OCI-LY3 (cell line): Measurements from ENCODE around the gene SIK3.
"Not testable (repeated sequence)": the region's sequence is repeated elsewhere in the genome, so short reads cannot be mapped to it uniquely, and the experiment has no call there.

Experiments used
- H2AFZ ChIP-seq: fragments of 200-600, 300-600 bp; shearing (Covaris generic); 2 replicates; pipeline ENCODE4 v1.6.0; 2014; ENCODE audit warnings: antibody characterized with exemption, low read depth, low read length
- H3K27ac ChIP-seq: fragments of 200-600, 300-600 bp; sonication (generic); 2 replicates; pipeline ENCODE4 v1.5.1; 2014; ENCODE audit warnings: mild to moderate bottlenecking, low read length, moderate library complexity, mixed read lengths
- H3K27me3 ChIP-seq: fragments of 200-600, 300-600 bp; sonication (generic); 2 replicates; pipeline ENCODE4 v1.6.1; 2014; ENCODE audit warnings: low read depth, low read length, mixed read lengths
- H3K36me3 ChIP-seq: fragments of 200-600, 300-600 bp; sonication (generic); replicated peaks from 2 replicates; pipeline ENCODE3; 2014; ENCODE audit warnings: low read depth, low read length, mixed read lengths
- H3K4me1 ChIP-seq: fragments of 300-600, 200-600 bp; sonication (generic); 2 replicates; pipeline ENCODE4 v1.6.1; 2014; ENCODE audit warnings: low read length, mixed read lengths
- H3K4me2 ChIP-seq: fragments of 200-600, 300-600 bp; sonication (generic); 2 replicates; pipeline ENCODE4 v1.6.1; 2014; ENCODE audit warnings: low read length, mixed read lengths
- H3K4me3 ChIP-seq: fragments of 300-600, 200-600 bp; sonication (generic); 2 replicates; pipeline ENCODE4 v1.5.1; 2014; ENCODE audit warnings: antibody characterized with exemption, mild to moderate bottlenecking, low read length, moderate library complexity
- H3K79me2 ChIP-seq: fragments of 300-600, 200-600 bp; shearing (Covaris generic); 2 replicates; pipeline ENCODE4 v1.6.1; 2014; ENCODE audit warnings: mild to moderate bottlenecking, low read length, mixed read lengths
- H3K9ac ChIP-seq: fragments of 300-600, 200-600 bp; shearing (Covaris generic); 2 replicates; pipeline ENCODE4 v1.6.0; 2014; ENCODE audit warnings: mild to moderate bottlenecking, low read length, moderate library complexity
- H3K9me3 ChIP-seq: fragments of 200-600, 300-600 bp; shearing (Covaris generic); 2 replicates; pipeline ENCODE4 v1.6.1; 2014; ENCODE audit warnings: low read length, mixed read lengths; ENCODE audit not compliant: insufficient read depth
- H4K20me1 ChIP-seq: fragments of 200-600, 300-600 bp; sonication (generic); 2 replicates; pipeline ENCODE4 v1.6.1; 2016; ENCODE audit warnings: low read length, mixed read lengths; ENCODE audit not compliant: insufficient read depth
- EZH2phosphoT487 ChIP-seq: fragments of 200-600 bp; shearing (Covaris generic); IDR thresholded peaks from 2 replicates; pipeline ENCODE4 v1.6.1; 2018; ENCODE audit warnings: antibody characterized with exemption, mixed run types, low read depth
- TF ChIP-seq, protein P1 (sequence below): fragments of 200-600, 300-600 bp; sonication (generic); IDR thresholded peaks from 2 replicates; pipeline ENCODE4 v1.5.1; 2014; ENCODE audit warnings: antibody characterized with exemption, low read length, low read depth

The SIK3 gene

DNA sequence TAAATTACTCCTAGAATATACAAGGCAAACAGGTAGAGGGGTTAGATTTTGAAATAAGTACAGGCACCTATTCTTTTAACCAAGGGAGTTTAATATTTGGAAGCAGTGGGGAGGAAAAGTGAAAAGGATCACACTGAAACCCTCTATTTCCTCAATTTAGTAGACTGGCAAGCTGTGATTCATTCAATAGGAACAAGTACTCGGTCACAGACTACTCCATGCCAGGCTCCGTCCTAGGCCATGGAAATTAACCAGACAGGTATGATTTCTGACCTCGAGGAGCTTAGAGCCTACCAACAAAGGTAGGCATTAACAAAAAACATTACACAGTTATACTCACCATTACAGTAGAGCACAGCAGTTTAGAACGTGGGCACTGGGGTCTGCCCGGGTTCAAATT lies 40.9 kb downstream of the SIK3 start:
- Histone ChIP-seq H3K9me3 (no peaks in the 10 kb centered on the region), H3K27me3 (no peaks in the 10 kb centered on the region), H4K20me1 (peaks cover 55% of the 10 kb centered on the region), H3K9ac (no peak overlapping the region), H3K4me3 (no peak overlapping the region), H3K4me1 (peaks cover 19% of the 10 kb centered on the region), H3K27ac (no peak overlapping the region), H2AFZ (no peak overlapping the region), H3K79me2 (peaks cover 74% of the 10 kb centered on the region), H3K36me3 (no peaks in the 10 kb centered on the region), H3K4me2 (no peak overlapping the region)
- TF ChIP-seq, protein P1, sequence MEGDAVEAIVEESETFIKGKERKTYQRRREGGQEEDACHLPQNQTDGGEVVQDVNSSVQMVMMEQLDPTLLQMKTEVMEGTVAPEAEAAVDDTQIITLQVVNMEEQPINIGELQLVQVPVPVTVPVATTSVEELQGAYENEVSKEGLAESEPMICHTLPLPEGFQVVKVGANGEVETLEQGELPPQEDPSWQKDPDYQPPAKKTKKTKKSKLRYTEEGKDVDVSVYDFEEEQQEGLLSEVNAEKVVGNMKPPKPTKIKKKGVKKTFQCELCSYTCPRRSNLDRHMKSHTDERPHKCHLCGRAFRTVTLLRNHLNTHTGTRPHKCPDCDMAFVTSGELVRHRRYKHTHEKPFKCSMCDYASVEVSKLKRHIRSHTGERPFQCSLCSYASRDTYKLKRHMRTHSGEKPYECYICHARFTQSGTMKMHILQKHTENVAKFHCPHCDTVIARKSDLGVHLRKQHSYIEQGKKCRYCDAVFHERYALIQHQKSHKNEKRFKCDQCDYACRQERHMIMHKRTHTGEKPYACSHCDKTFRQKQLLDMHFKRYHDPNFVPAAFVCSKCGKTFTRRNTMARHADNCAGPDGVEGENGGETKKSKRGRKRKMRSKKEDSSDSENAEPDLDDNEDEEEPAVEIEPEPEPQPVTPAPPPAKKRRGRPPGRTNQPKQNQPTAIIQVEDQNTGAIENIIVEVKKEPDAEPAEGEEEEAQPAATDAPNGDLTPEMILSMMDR: no peak
- TF ChIP-seq EZH2phosphoT487: no peak

DNA sequence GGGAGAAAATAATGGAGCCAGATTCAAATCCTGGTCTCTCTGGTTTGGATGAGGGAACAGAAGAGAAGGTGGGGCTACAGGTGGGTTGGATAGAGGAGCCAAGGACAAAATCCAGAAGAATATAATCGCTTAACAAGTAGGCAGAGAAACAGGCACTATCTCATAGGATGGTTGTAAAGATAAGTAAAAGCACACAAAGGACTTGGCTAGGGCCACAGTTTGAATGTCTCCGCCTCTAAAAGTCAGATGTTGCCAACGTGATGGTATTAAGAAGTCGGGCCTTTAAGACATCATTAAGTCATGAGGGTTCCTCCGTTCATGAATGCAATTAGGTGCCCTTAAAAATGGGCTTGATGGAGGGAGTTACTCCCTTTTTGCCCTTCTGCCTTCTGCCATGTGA lies 42.8 kb downstream of the SIK3 start:
- Histone ChIP-seq H3K27ac (no peak overlapping the region), H3K4me3 (no peak overlapping the region), H3K4me1 (peaks cover 6% of the 10 kb centered on the region), H3K36me3 (no peaks in the 10 kb centered on the region), H3K27me3 (no peaks in the 10 kb centered on the region), H4K20me1 (peaks cover 46% of the 10 kb centered on the region), H2AFZ (no peak overlapping the region), H3K4me2 (no peak overlapping the region), H3K9ac (no peak overlapping the region), H3K9me3 (no peaks in the 10 kb centered on the region), H3K79me2 (peaks cover 60% of the 10 kb centered on the region)
- TF ChIP-seq, protein P1: no peak
- no peak for TF ChIP-seq EZH2phosphoT487

DNA sequence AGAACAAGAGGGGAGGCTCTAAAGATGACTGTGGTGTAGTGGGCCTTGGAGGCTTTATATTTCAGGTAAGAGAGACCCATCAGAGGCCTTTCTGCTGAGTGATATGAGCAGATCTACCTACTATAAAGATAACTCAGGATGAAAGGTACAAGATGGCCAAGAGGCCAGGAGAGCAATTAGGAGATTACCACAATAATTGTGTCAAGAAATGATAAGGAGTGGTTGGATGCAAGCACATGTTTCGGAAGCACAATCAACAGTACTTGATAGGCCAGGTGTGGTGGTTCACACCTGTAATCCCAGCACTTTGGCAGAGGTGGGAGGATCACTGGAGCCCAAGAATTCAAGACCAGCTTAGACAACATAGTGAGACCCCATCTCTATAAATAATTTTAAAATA lies 43.8 kb downstream of the SIK3 start:
- Histone ChIP-seq H3K4me3 (no peak overlapping the region), H3K79me2 (peaks cover 53% of the 10 kb centered on the region), H3K4me1 (peaks cover 6% of the 10 kb centered on the region), H2AFZ (no peak overlapping the region), H3K4me2 (no peak overlapping the region), H3K9ac (no peak overlapping the region), H3K27ac (no peak overlapping the region), H3K9me3 (no peaks in the 10 kb centered on the region), H3K27me3 (no peaks in the 10 kb centered on the region), H3K36me3 (no peaks in the 10 kb centered on the region), H4K20me1 (peaks cover 38% of the 10 kb centered on the region)
- TF ChIP-seq, protein P1: no peak
- no peak for TF ChIP-seq EZH2phosphoT487

DNA sequence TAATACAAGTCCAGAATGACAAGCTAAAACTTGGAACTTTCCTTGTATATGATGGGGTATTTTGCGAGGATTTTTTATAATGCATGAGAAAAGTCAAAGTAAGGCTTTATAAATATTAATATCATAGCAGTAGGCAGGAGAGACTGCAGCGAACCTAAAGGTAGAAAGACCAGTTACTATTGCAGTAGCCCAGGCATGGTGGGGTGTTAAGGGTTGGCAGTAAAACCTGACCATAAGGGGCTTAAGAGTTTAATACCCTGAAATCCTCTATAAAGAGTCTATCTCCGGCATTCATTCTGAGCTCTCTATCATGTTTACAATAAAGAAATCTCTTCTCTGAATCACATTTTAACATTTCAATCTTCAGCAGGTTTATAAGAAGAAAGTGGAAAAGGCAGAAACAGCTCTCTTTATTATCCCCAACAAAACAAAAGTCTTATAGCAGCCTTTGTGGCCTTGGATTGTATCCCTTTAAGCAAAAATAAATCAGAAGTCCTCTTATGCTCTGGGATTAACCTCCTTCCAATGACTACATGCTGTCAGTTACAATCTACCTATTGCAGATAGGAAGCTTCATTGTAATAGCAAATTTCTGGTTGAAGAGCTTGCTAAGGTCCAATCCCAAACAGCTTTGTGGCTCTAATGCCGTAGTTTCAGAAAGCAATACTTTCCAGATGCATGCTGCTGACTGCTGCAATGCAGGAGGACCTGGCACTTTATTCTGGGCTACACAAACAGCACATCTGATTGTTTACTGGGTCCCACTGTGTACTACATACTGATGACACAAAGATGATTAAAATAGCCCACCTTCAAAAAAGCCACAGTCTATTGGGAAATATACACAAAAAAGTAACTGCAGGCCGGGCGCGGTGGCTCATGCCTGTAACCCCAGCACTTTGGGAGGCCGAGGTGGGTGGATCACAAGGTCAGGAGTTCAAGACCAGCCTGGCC lies 45.8 kb downstream of the SIK3 start:
- H4K20me1 ChIP-seq: peaks cover 24% of the 10 kb centered on the region
- TF ChIP-seq EZH2phosphoT487: no peak
- TF ChIP-seq, protein P1: no peak

DNA sequence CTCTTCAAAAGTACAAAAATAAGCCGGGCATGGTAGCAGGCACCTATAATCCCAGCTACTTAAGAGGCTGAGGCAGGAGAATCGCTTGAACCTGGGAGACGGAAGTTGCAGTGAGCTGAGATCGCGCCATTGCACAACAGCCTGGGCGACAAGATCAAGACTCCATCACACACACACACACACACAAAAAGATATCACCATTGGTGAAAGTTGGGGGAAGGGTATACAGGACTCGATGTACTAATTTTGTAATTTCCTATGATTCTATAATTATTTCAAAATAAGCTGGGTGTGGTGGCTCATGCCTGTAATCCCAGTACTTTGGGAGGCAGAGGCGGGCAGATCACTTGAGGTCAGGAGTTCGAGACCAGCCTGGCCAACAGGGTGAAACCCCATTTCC lies 48.1 kb downstream of the SIK3 start:
- not testable (repeated sequence) for H3K27ac ChIP-seq, H3K9ac ChIP-seq, H3K4me1 ChIP-seq, H3K9me3 ChIP-seq, H3K4me3 ChIP-seq, H3K36me3 ChIP-seq, H2AFZ ChIP-seq, H4K20me1 ChIP-seq, H3K27me3 ChIP-seq, H3K4me2 ChIP-seq
- peaks cover 32% of the 10 kb centered on the region for H3K79me2 ChIP-seq

More for the DNA sequence above, 45.8 kb downstream of the SIK3 start:
- H3K9me3 ChIP-seq: no peaks in the 10 kb centered on the region
- no peaks in the 10 kb centered on the region for H3K36me3 ChIP-seq
- no peaks in the 10 kb centered on the region for H3K27me3 ChIP-seq
- H3K79me2 ChIP-seq: peaks cover 40% of the 10 kb centered on the region
- H3K9ac ChIP-seq: no peak overlapping the region
- H3K4me3 ChIP-seq: no peak overlapping the region
- H2AFZ ChIP-seq: no peak overlapping the region
- H3K27ac ChIP-seq: no peak overlapping the region
- no peak overlapping the region for H3K4me2 ChIP-seq
- peaks cover 3% of the 10 kb centered on the region for H3K4me1 ChIP-seq

DNA sequence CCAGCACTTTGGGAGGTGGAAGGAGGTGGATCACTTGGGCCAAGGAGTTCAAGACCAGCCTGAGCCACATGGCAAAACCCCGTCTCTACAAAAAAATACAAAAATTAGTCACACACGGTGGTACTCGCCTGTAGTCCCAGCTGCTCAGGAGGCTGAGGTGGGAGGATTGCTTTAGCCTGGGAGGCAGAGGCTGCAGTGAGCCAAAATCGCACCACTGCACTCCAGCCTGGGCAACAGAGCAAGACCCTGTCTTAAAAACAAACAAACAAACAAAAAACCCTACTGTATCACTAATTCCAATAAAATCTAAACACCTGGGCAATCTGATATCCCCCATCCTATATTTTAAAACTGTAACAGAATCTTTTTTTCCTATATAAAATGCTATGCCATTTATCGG lies 51.6 kb downstream of the SIK3 start:
- H3K9ac ChIP-seq, H3K4me2 ChIP-seq, H4K20me1 ChIP-seq, H3K4me3 ChIP-seq, H2AFZ ChIP-seq, H3K4me1 ChIP-seq, H3K9me3 ChIP-seq, H3K36me3 ChIP-seq, H3K27me3 ChIP-seq, H3K27ac ChIP-seq: not testable (repeated sequence)
- peaks cover 32% of the 10 kb centered on the region for H3K79me2 ChIP-seq
